GM21825 (cell line): ENCODE measurements around the gene RAB1A.
"Not testable (repeated sequence)": the region's sequence is repeated elsewhere in the genome, so short reads cannot be mapped to it uniquely, and the experiment has no call there.

Experiments used
- ATAC-seq: cut with Tn5 transposase; IDR thresholded peaks from one replicate; pipeline ENCODE4 v1.9.1; 2021; ENCODE audit warnings: mild to moderate bottlenecking, moderate library complexity; ENCODE audit not compliant: unreplicated experiment

The RAB1A gene

GRCh38 chr2:65137197-65137775 is 7.4 kb upstream of the RAB1A start:
- no peak for ATAC-seq

- ATAC-seq: no peak
These were observed 6.3 kb upstream of the RAB1A start for GRCh38 chr2:65136253-65136652.

- no peak for ATAC-seq
These were observed 4.3 kb upstream of the RAB1A start for GRCh38 chr2:65134158-65134557.

GRCh38 chr2:65133626-65134025 is 3.7 kb upstream of the RAB1A start:
- ATAC-seq: no peak

- not testable (repeated sequence) for ATAC-seq
These were observed 3.0 kb upstream of the RAB1A start for GRCh38 chr2:65132930-65133329.

- ATAC-seq: peak; percentile 24
These were observed 814 bp upstream of the RAB1A start for GRCh38 chr2:65130664-65131175.

GRCh38 chr2:65129286-65129825 is 550 bp downstream of the RAB1A start:
- ATAC-seq: peak; percentile 7

GRCh38 chr2:65128297-65129190 is 1.4 kb downstream of the RAB1A start:
- no peak for ATAC-seq

GRCh38 chr2:65125457-65125856 is 4.4 kb downstream of the RAB1A start:
- ATAC-seq: not testable (repeated sequence)

GRCh38 chr2:65122313-65122712 is 7.6 kb downstream of the RAB1A start:
- ATAC-seq: no peak

GRCh38 chr2:65120990-65121693 is 8.8 kb downstream of the RAB1A start:
- ATAC-seq: no peak

- ATAC-seq: no peak
These were observed 13.3 kb downstream of the RAB1A start for GRCh38 chr2:65116645-65117044.

GRCh38 chr2:65114921-65115320 is 15.0 kb downstream of the RAB1A start:
- no peak for ATAC-seq

- no peak for ATAC-seq
These were observed 16.1 kb downstream of the RAB1A start for GRCh38 chr2:65113816-65114215.

GRCh38 chr2:65113229-65113628 is 16.7 kb downstream of the RAB1A start:
- no peak for ATAC-seq

- ATAC-seq: no peak
These were observed 17.3 kb downstream of the RAB1A start for GRCh38 chr2:65112633-65113032.

GRCh38 chr2:65108780-65109179 is 21.1 kb downstream of the RAB1A start:
- ATAC-seq: no peak

- ATAC-seq: no peak
These were observed 22.4 kb downstream of the RAB1A start for GRCh38 chr2:65107530-65107929.

GRCh38 chr2:65103013-65103715 is 26.7 kb downstream of the RAB1A start:
- no peak for ATAC-seq

GRCh38 chr2:65101071-65101470 is 28.8 kb downstream of the RAB1A start:
- no peak for ATAC-seq

- ATAC-seq: no peak
These were observed 31.2 kb downstream of the RAB1A start for GRCh38 chr2:65098741-65099140.
